Measurements from ENCODE around the gene CERS4.

GRCh38 chr19:8265872-8266271 lies 56.7 kb downstream of the CERS4 start:
- no peak for TF ChIP-seq CTCF (IDR thresholded peaks at IDR 0.05)
- no peak for TF ChIP-seq RCOR1 (IDR thresholded peaks at IDR 0.05; ENCODE audit: low read length)
- TF ChIP-seq FOXM1 (IDR thresholded peaks at IDR 0.05; ENCODE audit: low read depth): no peak
- TF ChIP-seq SIN3A (IDR thresholded peaks at IDR 0.05; ENCODE audit: borderline replicate concordance, low read depth, low read length): no peak
- no peak for TF ChIP-seq RAD21 (IDR thresholded peaks at IDR 0.05; ENCODE audit: low read length)
- no peak for TF ChIP-seq RXRA (IDR thresholded peaks at IDR 0.05; ENCODE audit: borderline replicate concordance, low read depth)
- no peak for TF ChIP-seq EZH2phosphoT487 (IDR thresholded peaks at IDR 0.05; ENCODE audit: borderline replicate concordance, low read depth)
- no peak for TF ChIP-seq MAX (IDR thresholded peaks at IDR 0.05; ENCODE audit: low read depth)
- TF ChIP-seq POLR2AphosphoS5 (IDR thresholded peaks at IDR 0.05; ENCODE audit: low read depth, low read length): no peak
- TF ChIP-seq USF1 (IDR thresholded peaks at IDR 0.05; ENCODE audit: borderline replicate concordance, low read depth): no peak
- TF ChIP-seq TCF12 (IDR thresholded peaks at IDR 0.05): no peak
